HG03457 (cell line): ENCODE data around the gene ACOX3.
"Not testable (repeated sequence)": the region's sequence is repeated elsewhere in the genome, so short reads cannot be mapped to it uniquely, and the experiment has no call there.

Experiments
- ATAC-seq: cut with Tn5 transposase; IDR thresholded peaks from one replicate; pipeline ENCODE4 v1.9.1; 2021; ENCODE audit warnings: moderate number of reproducible peaks; ENCODE audit not compliant: unreplicated experiment

The ACOX3 gene

DNA sequence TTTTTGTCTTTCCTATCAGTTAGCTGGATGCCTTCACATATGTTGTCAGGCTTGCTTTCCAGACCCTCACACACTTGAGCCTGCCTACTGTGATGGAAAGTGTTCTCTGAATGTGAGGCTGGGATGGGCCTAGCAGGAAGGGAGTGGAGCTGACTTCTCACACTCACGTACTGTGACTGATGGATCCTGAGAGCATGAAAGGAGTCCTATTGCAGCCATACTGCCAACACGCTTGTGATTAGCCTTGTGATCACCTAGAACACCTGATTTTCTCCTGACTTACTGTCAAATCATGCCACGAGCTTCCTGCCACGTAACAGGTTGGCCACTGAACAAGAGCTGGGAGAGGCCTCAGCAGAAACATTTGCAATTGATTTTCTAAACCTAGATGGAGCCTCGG lies 49.9 kb downstream of the ACOX3 start:
- ATAC-seq, result no peak

DNA sequence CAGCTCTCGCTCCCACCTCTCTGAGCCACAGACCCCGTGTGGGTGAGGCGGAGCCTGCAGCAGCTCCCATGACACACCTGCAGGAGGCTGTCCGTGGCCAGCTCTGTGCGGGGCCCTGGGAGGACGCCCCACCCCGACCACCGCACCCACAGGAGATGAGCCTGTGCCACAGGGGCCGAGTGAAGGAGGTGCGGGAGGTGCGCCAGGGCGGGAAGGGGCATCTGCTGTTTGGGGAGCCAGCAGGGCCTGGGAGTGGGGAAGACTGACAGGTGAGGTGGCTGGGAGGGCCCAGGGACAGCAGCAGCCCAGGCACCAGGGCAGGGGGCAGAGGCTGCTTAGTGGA lies 52.0 kb downstream of the ACOX3 start:
- no peak for ATAC-seq

DNA sequence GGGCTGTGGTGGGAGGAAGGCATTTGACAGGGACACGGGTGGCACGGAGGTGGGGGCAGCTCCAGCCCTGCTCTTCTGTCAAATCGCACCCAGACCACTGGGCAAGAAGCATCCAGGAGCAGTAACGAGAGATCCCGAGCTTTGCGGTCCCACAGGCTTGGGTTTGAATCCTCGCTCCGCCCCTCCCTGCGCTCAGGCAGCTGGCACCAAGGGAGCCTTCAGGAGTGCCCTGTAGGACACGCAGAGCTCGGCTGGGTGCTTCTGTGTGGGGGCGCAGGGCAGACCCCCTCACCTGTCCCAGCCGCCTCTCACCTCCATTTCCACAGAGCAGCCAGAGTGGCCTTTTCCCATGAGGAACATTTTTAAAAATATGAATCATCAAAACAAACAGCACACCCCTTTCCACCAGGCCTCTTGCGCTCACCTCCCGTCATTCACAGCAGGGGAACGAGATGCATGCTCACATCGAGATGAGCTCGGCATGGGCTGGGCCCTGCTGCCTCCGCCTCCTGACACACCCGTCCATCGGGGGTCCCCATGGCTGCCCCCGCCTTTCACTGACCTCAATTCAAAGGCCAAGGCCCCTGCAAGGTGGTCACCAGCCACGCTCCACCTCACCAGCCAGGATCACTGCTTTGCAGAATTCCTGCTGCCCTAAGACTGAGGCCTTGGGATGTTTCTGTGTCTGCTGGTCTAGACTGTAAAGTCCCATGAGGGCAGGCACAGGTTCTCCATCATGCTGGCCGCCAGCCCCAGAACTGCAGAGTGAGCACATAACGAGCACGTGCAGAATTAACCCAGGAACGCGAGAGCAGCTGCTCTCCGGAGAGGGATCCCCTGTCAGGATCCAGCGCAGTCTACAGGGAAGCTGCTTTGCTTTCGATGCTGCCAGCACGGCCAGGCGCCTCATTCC lies 52.7 kb downstream of the ACOX3 start:
- ATAC-seq, result no peak

DNA sequence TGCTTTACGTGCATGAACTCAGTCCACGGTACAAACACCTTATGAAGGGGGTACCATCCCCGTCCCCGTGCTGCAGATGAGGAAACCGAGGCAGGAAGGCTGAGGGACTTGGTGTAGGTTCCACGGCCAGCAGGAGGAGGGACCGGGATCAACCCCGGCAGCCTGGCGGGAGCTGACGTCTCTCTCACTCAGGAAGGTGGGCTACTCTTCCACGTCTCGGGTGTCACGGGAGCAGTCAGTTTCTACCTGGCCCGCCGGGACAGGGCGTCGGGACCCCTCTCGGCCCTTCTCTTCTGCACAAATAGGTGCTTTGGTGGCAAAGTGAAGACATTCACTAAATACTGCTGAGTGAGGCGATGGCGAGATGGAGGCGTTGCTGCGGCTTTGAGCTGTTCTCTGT lies 53.3 kb downstream of the ACOX3 start:
- no peak for ATAC-seq

DNA sequence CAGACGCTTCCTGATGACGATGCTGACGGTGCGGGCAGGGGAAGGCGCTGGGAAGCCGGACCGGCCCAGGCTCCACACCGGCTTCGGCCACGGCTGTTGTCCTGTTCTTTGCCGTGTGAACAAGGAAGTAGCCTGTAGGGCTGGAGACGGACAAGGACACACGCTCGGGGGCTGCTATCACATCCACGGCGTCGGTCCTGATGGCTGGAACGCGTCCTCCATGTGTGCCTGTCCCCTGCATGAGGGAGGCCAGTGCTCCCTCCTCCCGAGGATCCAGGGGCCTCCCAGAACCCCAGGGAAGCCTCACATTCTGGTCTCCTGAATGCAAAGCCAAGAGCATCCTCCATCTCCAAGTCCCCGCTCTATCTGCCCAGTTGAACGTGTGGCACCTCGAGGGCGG lies 53.8 kb downstream of the ACOX3 start:
- ATAC-seq, result no peak

DNA sequence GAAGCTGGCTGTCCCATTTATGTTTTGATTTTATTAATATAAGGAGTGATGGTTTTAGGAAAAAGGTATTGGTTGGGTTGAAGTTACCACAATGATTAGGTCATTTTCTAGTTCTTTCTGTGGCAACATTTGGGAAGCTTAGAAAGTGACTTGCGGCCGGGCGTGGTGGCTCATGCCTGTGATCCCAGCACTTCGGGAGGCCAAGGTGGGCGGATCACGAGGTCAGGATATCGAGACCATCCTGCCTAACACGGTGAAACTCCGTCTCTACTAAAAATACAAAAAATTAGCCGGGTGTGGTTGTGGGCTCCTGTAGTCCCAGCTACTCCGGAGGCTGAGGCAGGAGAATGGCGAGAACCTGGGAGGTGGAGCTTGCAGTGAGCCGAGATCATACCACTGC lies 54.4 kb downstream of the ACOX3 start:
- ATAC-seq, result not testable (repeated sequence)

DNA sequence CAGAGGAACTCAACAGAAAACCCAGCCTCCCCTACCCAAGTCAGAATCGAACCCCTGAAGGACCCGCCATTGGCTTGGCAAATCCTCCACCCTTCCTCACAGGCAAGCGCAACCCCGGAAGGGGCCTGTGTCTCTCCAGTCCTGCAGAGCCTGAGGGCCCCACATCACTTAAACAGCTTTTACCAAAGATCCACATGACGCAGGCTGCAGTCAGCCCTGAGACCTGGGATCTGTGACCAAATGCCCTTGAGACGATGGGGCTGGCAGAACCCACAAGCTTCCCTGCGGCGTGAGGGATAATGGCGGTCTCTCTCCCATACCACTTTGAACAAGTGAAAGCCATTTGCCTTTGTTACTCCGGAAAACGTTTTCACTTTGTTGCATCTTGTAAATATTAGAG lies 54.9 kb downstream of the ACOX3 start:
- ATAC-seq, result no peak

DNA sequence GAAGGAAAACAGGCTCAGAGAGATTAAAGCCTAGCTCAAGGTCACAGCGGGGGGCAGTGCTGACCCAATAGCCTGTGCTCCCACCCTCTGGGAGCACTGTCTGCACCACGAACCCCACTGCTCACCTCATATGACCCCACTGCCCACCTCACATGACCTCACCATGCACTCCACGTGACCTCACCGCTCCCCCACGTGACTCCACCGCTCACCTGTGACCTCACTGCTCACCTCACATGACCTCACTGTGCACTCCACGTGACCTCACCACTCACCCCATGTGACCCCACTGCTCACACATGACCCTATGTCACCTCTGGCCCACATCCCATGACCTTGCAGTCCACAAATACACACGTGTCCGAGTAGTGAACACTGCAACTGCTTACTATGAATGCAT lies 55.4 kb downstream of the ACOX3 start:
- ATAC-seq, result no peak

DNA sequence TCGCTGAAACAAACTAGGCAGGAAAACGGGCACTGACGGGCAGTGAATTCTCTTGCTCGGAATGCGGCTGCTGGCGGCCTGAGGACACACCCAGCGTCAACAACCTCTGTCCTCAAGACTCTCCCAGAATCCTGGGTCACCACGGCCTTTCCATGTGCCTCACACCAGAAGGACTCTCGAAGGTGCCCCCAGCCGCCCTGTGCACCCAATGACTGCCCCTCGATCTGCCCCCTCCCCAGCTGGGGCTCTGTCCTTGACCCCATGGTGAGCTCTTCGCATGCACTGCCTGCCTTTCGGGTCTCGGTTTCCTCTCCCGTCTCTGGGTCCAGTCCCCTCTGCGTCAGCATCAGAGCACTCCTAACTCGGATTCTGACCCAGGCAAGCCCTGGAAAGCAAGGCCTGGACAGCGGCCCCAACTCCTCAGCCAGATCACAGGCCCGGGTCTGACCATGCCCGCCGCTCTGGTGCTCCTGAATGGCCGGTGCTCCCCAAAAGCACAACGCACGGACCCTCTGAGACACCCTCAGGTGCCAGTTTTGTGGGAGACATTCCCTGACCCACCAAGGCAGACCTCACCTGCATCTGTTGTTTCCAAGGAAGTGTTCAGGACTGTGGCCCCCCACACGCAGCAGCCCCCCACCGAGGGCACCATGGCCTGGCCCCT lies 56.0 kb downstream of the ACOX3 start:
- no peak for ATAC-seq

DNA sequence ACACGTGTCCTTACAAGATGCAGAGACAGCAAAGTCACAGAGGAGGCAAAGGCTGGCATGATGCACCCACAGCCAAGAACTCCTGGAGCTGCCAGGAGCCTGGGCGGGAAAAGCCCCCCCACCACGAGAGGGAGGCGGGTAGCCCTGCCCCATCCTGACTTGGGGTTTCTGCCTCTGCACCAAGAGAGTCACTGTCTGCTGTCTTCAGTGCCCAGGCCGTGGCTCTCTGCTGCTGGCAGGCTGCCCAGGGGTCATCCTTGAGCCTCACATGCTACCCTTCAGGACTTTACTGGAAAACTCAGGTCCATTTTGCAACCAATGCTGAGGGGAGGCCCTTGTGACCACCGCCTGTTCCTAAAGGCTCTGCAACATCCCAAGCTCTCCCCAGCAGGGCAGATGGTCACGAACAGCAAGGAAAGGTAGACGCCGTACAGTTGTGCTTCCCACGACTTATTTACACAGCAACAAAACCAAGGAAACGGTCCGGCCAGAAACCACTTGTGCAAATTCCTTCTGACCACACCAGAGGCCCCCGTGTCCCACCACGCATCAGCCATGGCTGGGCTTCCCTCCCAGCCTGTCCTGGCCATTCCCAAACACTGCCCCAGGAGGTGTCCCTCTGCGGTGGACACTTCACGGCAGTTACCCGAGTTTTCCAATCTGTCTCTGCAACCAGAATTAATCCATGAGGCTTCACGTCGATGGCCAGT lies 56.9 kb downstream of the ACOX3 start:
- no peak for ATAC-seq

DNA sequence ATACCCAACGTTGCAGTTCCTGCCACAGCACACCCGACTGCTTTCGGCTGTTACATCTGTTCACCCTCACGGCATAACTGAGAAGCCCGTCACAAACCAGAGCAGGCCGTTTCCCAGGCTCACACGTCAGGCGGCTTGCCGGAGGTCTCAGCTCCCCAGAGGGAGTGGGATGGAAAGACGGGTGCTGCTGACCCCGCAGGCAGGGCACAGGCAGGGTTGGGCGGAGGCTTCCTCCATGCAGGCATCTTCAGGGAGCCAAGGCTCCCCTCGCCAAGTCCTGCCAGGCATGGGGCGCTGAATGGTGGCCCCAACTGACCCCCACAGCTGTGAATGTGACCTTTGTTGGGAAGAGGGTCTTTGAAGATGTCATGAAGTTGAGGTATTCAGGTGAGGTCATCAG lies 57.5 kb downstream of the ACOX3 start:
- ATAC-seq, result no peak

DNA sequence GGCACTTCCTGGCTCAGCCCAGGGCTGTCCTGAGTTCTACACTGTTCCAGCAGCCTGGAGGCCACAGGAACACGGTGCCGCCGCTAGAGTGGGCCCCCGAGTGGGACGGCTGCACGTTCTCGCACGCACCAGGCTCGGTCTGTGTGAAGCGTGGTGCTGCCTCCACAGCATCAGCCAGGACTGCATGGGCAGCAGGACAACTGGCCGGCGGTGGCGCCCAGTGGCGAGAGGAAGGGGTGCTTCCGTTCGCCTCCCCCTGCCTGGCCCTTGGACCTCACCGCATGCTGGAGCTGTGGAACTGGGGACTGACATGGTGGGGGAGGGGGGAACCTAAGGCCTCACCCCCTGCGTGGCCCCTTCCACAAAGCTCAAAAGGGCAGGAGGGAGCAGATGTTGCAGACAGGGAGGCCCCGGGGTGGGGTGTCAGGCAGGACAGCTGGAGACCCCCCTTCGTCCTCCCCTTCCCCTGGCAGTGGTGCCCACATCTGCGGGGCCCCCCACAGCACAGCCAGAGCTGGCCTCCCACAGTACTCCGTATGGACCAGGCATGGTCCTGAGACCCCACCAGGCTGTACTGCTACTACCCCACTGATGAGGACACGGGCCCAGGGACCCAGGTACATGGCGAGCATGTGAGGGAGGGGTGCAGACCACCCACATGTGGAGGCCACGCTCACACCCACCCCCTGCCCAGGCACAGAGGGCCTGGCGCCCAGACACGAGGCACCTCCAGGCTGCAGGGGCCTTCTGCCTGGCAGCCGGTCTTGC lies 58.5 kb downstream of the ACOX3 start:
- no peak for ATAC-seq

DNA sequence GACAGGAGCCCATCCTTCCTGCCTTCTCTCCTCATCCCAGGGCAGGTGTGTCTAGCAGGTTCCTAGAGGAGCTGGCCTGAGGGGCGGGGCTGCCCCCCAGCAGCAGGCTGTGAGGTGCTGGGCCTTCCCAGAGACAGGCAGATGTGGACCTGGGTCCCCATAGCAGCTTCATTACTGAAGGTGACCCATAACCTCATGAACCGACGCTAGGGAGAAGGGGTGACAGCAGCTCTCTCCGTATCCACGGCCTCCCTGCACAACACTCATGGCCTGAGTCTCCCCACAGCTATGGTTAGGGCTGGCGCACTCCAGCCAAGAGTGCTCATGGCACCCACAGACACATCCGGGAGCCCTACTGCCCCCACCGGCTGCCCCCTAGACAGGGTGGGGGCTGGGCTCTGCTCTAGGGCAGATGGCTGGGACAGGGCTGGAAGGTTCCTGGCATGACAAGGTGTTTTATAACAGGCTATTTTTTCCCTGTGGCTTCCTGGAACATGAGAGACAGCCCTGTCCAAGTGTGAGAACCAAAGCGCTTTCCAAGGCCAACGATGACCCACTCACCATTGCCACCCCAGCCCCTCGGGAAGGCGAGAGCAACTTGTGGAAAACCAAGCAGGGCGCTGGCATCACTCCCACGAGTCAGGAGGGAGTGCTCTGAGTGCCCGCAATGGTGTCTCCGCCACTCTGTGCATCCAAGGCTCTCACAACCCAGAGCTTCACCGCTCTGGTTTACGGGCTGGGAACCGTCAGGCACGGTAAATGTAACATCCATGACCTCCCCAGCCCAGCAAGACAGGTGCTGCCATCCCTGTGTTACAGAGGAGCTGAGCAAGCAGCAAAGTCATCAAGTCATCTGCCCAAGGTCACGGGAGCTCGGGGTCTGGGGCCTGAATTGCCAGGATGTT lies 59.8 kb downstream of the ACOX3 start:
- no peak for ATAC-seq

DNA sequence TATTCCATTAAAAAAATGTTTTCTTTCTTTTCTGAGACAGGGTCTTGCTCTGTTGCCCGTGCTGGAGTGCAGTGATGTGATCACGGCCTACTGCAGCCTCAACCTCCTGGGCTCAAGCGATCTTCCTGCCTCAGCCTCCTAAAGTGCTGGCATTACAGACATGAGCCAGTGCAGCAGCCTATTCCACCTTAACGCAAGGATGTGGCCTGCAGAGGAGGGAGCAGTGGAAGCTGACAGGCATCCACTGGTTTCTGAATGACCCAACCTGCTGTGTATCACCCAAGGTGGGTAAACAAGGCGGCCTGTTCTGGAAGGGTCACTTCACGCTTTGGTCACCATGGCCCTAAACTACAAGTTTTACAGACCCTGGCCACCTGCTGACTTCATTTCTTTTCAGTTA lies 60.8 kb downstream of the ACOX3 start:
- no peak for ATAC-seq

DNA sequence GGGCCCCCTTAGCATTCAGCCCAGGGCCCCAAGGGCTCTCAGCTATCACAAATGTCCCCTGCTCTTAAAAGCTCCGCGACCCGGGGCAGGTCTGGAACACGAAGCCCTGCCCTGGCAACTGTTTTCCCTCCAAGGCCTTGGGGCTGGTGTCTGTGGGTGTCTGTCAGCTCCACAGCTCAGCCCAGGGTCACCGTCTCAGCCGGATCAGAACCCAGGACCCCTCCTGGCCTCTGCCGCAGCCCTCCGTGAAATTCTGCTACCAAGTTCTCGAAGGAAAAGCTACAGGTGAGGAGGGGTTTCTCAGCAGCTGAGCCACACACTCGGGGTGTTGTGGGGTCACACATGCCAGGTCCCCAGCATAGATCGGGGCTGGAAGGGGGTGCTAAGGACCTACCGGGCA lies 61.2 kb downstream of the ACOX3 start:
- ATAC-seq, result no peak

DNA sequence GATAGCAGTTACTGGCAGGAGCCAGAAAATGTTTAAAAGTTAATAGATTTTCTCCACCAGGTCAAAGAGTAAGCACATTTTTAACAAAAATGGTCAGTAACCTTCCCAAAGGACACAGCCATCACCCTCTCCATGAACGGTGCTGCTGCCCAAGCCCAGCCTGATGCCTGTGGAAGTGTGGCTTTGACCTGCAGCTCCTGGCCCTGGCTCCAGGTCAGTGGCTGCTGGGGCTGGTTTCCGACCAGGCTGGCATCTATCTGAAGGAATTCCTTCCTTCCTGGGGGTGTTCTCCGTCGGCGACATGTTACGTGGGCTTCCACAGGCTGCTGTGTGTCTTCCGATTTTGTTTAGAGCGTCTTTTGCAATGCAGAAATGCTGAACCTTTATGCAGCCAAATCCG lies 61.7 kb downstream of the ACOX3 start:
- no peak for ATAC-seq

DNA sequence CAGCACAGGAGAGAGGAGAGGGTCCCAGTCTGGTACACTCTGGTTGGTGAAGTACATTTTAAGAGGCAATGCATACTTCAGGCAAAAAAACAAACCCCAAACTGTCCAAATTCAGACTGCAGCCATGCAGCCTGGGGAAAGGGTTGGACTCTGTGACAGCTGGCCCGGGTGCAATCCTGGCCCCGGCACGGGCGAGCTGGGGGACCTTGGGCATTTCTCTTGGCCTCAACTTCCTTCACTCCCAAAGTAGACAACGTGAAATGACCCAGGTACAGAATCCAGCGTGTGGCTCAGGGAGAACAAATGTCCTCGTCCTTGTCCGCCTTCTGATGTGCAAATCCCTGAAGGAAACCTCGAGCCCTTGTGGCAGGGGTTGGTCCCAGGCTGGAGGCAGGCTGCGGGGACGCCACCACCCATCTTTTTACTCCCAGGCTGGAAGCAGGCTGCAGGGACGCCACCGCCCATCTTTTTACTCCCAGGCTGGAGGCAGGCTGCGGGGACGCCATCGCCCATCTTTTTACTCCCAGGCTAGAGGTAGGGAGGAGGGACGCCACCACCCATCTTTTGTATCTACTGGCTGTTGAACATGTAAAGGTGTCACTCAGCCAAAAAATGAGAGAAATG lies 62.3 kb downstream of the ACOX3 start:
- no peak for ATAC-seq

DNA sequence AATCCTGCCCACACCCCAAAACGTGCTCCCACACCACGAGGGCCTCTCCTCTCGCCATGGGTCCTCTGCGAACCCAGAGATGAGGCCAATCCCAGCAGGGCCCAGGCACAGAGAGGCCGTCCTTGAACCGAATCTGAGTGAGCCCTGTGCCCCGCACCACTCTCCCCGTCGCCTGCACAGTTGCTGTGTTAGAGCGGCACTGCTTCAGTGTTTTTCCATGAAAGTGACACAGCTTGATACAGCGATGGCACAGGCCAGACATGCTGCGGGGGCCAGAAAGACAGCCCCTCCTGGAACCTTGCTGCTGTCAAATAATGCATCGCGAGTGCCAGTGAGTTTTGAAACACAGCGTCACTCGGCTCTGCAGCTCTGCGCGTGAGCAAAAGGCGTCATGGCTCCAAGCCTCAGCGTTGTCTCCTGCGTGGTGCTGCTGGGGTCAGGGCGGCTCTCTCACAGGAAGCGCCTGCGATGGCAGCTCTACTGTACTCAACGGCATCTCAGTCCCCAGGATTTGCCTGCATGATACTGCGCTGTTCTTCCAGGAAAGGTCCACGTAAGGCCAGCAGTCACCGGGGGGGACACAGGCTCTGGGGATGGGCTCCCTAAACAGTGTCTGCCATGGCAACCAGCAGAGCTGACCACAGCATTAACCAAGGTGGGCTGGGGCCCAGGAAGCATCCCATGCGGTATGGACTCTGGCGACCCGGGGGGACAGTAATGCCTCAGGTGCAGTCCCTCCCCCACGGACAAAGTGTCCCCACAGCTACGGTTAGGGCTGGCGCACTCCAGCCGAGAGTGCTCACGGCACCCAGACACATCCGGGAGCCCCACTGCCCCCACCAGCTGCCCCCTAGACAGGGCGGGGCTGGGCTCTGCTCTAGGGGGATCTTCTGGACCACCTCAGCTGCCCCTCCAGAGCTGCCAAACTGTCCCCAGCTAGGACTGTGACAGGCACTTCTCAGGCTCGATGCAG lies 63.1 kb downstream of the ACOX3 start:
- ATAC-seq, result no peak
